HG03045 (cell line): ENCODE data around the gene PEX14.
"Not testable (repeated sequence)": the region's sequence is repeated elsewhere in the genome, so short reads cannot be mapped to it uniquely, and the experiment has no call there.

Source experiments
- ATAC-seq: cut with Tn5 transposase; IDR thresholded peaks from one replicate; pipeline ENCODE4 v1.9.1; 2021; ENCODE audit warnings: mild to moderate bottlenecking, moderate library complexity; ENCODE audit not compliant: unreplicated experiment

Gene PEX14

DNA sequence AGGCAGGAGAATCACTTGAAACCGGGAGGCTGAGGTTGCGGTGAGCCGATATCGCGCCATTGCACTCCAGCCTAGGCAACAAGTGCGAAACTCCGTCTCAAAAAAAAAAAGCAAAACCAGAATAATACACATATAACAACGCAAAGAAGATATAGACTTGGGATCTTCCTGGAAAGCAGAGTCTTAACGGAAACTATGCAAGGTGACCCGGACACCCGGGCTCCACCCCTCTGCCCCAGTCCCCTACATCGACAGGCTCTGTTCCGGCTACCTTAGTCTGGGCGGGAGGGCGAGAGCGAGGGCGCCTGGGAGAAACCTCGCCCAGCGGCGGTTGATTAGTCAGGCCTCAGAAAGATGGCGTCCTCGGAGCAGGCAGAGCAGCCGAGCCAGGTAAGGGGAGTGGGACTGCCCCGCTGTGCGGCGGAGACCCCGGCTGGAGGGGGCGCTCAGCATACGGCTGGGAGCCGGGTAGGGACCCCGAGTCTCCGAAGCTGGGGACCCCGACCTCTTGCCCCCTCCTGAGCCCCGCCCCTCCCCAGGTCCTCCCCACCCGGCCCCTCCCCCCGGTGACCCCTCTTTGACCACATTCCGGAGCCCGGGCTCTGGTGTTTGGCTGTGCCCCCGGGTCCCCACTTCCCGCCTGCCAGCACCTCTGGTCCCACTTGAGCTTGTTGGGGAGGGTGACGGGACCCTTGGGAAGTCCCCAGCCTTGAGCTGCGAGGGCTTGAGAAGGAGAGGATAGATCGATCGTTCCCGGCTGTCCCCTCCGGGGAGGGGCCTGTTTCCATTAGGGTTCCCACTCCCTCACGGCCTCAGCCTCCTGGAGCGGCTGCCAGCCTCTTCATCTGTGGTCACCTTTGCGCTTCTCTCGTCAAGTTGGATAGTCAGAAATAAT lies at the start of gene PEX14:
Gene PEX14 (plus strand): TSS at position 338 of the 895 bp plus-strand sequence. CDS start 17 bp downstream, at position 355.
- peak; percentile 58 for ATAC-seq

DNA sequence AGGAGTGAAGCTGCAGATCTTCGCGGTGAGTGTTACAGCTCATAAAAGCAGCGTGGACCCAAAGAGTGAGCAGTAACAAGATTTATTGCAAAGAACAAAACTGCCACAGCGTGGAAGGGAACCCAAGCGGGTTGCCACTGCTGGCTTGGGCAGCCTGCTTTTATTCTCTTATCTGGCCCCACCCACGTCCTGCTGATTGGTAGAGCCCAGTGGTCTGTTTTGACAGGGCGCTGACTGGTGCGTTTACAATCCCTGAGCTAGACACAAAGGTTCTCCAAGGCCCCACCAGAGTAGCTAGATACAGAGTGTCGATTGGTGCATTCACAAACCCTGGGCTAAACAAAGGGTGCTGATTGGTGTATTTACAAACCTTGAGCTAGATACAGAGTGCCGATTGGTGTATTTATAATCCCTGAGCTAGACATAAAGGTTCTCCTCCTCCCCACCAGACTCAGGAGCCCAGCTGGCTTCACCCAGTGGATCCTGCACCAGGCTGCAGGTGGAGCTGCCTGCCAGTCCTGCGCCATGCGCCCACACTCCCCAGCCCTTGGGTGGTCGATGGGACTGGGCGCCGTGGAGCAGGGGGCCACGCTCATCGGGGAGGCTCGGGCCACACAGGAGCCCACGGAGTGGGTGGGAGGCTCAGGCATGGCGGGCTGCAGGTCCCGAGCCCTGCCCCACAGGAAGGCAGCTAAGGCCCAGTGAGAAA lies 48.8 kb upstream of the PEX14 start:
- ATAC-seq = not testable (repeated sequence)

- ATAC-seq = not testable (repeated sequence)
These were observed 48.3 kb upstream of the PEX14 start for GRCh38 chr1:10426535-10426848.

GRCh38 chr1:10428984-10429383 lies 45.8 kb upstream of the PEX14 start:
- ATAC-seq = no peak

DNA sequence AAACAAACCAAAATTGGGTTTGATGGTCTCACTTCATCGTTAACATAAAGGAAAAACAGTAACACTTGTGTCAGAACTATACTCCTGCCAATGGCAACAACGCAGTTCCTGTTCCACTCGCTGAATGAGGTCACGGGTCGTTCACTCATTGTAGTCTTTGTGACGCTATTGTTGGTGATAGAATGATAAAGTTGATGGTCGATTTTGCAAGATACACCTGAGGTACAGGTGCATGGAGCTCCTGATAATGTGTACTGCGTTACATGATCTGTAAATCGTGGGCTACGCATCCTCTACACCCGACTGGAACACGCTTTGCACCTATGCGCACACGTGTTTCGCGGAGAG lies 44.9 kb upstream of the PEX14 start:
- no peak for ATAC-seq

GRCh38 chr1:10430216-10431069 lies 44.3 kb upstream of the PEX14 start, which contains the start of gene CENPS:
Gene CENPS, plus strand, starts transcription at chr1:10430433. Its CDS starts 85 bp downstream, at chr1:10430518.
- ATAC-seq = peak; percentile 79

DNA sequence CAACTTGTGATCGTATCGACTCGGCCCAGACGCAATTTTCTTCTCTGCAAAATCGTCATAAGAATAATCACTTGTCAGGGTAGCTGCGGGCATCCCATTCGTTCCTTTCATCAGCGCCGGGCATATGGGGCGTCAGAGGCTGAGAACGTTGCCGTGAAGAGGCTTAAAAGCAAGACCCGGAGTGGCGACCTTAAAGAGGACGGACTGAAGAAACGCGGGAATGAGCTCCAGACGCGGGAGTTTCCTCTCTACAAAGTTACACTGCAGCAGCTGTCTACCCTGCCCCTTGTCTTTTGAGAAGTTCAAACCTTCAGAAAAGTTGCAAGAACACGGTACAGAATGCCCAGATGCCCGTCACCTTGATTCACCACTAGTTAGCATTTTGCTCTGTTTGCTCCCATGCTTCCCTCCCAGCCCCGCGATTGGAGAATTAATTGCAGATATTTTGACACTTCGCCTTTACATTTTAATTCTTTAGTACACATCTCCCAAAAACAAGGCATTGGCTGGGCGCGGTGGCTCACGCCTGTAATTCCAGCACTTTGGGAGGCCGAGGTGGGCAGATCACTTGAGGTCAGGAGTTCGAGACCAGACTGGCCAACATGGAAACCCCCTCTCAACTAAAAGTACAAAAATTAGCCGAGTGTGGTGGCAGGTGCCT lies 43.5 kb upstream of the PEX14 start:
- no peak for ATAC-seq

DNA sequence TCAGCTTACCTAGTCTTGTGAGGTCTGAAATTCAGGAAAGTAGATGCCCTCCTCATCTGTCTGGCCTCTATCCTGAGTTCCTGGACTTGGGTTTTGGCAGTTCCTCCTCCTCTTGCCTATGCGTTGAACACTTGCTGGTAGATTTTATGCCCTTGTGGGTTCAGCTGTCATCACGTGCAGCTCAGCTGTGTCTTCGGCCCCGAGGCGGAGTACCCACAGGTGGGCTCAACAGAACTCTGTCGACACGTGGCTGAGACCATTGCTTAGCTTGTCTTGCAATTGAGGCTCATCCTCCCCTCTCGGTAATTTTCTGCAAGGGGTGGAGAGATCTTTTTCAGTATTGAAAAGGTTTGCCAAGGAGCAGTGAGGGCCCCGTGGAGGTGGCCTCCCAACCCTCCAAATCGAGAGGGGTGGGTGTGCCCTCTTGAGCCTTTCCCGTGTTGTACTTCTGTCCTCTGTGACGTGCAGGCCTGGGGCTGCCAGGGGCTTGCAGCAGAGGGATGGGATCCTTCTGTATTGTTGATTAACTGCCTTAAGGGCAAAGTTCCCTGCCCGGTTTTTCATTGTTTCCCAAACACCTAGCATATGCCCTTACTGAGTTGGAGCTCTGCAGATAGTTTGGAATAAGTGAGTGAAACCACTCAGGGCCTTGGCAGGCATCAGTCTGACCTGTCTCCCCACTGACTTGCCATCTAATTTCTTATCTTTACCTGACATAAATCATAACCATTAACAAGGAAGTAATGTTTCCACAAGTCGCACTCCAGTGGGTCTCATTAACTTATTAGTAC lies 41.6 kb upstream of the PEX14 start:
- no peak for ATAC-seq

DNA sequence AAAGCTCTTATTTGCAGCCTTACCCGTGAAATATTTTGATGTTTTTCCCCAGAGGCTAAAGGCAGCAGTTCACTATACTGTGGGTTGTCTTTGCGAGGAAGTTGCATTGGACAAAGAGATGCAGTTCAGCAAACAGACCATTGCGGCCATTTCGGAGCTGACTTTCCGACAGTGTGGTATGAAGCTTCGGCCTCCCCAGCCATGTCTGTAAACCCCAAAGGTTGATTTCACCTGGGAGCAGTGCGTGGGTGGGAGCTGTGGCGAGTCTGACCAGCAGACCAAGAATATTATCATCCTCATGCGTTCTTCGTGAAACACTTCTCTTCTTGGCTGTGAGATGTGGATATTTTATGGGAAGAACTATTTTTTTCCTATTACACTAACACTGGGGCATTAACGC lies 41.0 kb upstream of the PEX14 start:
- ATAC-seq = no peak

DNA sequence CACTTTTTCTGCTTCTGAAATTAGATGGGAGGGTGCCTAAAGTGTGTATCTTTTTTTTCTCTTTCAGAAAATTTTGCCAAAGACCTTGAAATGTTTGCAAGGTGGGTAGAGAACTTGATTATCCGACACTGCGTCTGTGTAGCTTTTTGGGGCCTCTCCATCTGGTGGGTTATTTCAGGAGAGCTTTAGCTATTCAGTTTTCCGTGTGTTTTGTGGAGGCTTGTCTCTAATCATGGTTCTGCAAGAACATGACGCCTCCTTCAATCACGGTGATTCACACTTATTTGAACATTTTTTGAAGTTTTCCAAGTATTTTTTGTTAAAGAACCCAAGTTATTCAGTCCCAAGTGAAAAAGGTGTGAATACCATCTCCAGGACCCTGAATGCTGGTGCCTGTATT lies 40.2 kb upstream of the PEX14 start:
- no peak for ATAC-seq

DNA sequence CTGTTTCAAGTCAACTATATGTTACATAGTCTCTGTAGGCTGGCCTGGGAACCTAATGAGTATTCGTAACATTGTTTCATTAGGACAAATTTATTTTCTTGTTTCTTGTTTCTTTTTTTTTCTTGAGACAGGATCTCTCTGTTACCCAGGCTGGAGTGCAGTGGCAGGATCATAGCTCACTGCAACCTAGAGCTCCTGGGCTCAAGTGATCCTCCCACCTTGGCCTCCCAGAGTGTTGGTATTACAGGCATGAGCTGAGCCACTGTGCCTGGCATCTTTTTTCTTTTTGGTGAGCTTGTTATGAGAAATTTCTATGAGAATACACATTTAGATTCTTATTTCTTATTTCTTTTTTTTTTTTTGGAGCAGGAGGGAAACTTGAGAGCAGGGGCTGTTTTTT lies 37.7 kb upstream of the PEX14 start:
- ATAC-seq = no peak

DNA sequence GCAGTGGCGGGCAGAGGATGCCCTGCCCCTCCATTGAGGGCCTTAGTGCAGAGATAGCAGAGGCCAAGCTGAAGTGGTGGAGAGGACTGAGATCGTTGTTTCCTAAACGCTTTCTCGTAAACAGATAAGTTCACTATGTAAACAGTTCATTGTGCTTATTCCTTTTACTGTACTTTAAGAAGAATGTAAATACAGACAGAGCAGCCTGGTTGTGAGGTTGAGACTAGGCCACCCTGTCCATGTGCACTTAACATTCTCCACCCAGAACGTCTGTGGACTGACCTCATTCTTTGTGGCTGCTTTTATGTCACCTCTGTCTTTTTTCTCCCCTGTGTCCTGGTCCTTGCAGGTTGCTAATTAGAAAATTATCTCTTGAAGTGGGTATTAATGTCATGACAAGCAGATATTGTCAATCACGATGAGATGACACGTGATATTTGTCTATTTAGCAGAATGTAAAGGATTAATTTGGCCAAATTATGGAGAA lies 36.0 kb upstream of the PEX14 start:
- ATAC-seq = no peak

- no peak for ATAC-seq
These were observed 34.4 kb upstream of the PEX14 start for GRCh38 chr1:10440305-10440704.

- no peak for ATAC-seq
These were observed 34.0 kb upstream of the PEX14 start for GRCh38 chr1:10440794-10441193.

DNA sequence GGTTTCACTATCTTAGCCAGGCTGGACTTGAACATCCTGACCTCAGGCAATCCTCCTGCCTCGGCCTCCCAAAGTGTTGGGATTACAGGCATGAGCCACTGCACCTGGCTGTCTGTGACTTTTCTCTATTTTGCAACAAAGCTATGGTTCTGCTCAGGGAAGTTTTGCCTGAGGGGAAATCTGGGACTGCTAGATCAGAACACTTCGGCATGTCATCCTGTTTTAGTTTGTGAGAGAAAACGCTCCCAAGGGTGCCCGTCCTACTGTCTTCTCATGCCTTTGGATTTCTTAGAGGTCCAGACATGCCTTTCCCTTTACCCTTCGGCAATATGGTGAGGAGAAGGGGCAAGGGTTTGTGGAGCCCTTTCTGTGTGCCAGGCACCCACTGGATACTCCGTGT lies 30.5 kb upstream of the PEX14 start:
- no peak for ATAC-seq

- no peak for ATAC-seq
These were observed 29.9 kb upstream of the PEX14 start for GRCh38 chr1:10444795-10445397.

- ATAC-seq = no peak
These were observed 27.8 kb upstream of the PEX14 start for GRCh38 chr1:10446790-10447422.

DNA sequence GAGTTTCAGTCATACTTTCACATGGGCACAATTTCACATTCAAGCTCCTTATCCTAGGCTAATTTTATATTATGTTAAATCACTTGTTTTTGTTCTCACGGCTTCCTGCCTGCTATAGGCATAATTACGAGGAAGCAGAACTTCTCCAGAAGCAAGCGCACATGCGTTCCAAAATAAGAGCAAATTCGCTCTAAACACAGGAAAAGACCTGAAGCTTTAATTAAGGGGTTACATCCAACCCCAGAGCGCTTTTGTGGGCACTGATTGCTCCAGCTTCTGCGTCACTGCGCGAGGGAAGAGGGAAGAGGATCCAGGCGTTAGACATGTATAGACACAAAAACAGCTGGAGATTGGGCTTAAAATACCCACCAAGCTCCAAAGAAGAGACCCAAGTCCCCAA lies 25.0 kb upstream of the PEX14 start, which contains the start of gene CORT:
Gene CORT (plus strand): TSS at position 281 of the 400 bp plus-strand sequence. CDS start 193 bp downstream, outside the sequence.
- no peak for ATAC-seq
